GM19035 (cell line): ENCODE measurements around the gene FASTK.
"Not testable (repeated sequence)": the region's sequence is repeated elsewhere in the genome, so short reads cannot be mapped to it uniquely, and the experiment has no call there.

Source experiments
- ATAC-seq: cut with Tn5 transposase; IDR thresholded peaks from one replicate; pipeline ENCODE4 v1.9.1; 2021; ENCODE audit not compliant: unreplicated experiment

FASTK gene

GRCh38 chr7:151053751-151054150 lies 26.9 kb downstream of the FASTK start:
- no peak for ATAC-seq

- no peak for ATAC-seq
Measured at GRCh38 chr7:151053096-151053495, 27.5 kb downstream of the FASTK start.

- no peak for ATAC-seq
Measured at GRCh38 chr7:151051108-151051507, 29.5 kb downstream of the FASTK start.

GRCh38 chr7:151048911-151049463 lies 31.6 kb downstream of the FASTK start:
- no peak for ATAC-seq

- ATAC-seq, result no peak
Measured at GRCh38 chr7:151047976-151048815, 32.4 kb downstream of the FASTK start, which contains the start of gene ASIC3. Gene ASIC3, plus strand, starts transcription at chr7:151048531. Its CDS starts 355 bp downstream, at chr7:151048886.

GRCh38 chr7:151046603-151047573 lies 33.7 kb downstream of the FASTK start:
- ATAC-seq, result no peak

- ATAC-seq, result no peak
Measured at GRCh38 chr7:151045967-151046366, 34.6 kb downstream of the FASTK start.

GRCh38 chr7:151045262-151045661 lies 35.3 kb downstream of the FASTK start:
- ATAC-seq, result no peak

GRCh38 chr7:151043959-151044358 lies 36.6 kb downstream of the FASTK start:
- no peak for ATAC-seq

- not testable (repeated sequence) for ATAC-seq
Measured at GRCh38 chr7:151043449-151043848, 37.2 kb downstream of the FASTK start.

- no peak for ATAC-seq
Measured at GRCh38 chr7:151040616-151041375, 39.8 kb downstream of the FASTK start.

GRCh38 chr7:151039850-151040548 lies 40.6 kb downstream of the FASTK start:
- ATAC-seq, result no peak

- no peak for ATAC-seq
Measured at GRCh38 chr7:151038951-151039849, 41.4 kb downstream of the FASTK start.

- no peak for ATAC-seq
Measured at GRCh38 chr7:151035902-151036301, 44.7 kb downstream of the FASTK start.

- ATAC-seq, result no peak
Measured at GRCh38 chr7:151035026-151035717, 45.4 kb downstream of the FASTK start.

GRCh38 chr7:151034312-151035025 lies 46.1 kb downstream of the FASTK start:
- no peak for ATAC-seq

GRCh38 chr7:151033864-151034249 lies 46.8 kb downstream of the FASTK start:
- ATAC-seq, result no peak
